Astrocyte (in vitro differentiated cells and primary cell): ENCODE measurements around the gene AZIN2.

Experiments
- CTCF ChIP-seq: IDR thresholded peaks from 2 replicates; pipeline ENCODE4 v1.5.1; 2011; ENCODE audit warnings: low read depth, mild to moderate bottlenecking, inconsistent platforms, low read length, moderate library complexity; ENCODE audit not compliant: insufficient read depth
- EZH2 ChIP-seq: IDR thresholded peaks from 2 replicates; pipeline ENCODE4 v1.6.1; 2012; ENCODE audit warnings: mild to moderate bottlenecking, low read length, inconsistent platforms; ENCODE audit not compliant: insufficient read depth

DNA sequence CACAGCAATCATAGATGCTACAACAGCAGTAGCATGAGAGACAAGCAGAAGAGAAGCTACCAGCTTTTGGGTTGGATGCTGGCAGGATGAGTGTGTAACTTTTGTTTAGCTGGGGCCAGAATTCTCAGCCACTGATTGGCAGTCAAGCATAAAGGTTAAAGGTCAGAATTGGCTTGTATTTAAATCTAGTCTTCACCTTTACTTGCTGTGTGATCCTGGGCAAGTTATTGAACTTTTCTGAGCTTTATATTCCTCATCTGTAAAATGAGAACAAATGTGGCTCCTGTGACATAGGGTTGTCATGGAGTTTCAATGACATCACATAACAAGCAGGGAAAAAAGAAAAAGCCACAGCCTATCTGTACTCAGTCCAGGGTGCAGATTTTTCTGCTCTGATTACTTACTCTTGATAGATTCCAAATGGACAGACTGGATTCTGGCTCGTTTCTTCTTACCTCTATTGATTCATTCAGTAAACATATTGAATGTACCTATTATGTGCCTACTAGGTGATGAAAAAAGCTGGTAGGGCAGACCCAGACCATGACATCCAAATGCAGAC lies 2.8 kb upstream of the AZIN2 start:
- TF ChIP-seq CTCF = no peak
- no peak for TF ChIP-seq EZH2
